ENCODE data around the gene INPP5A. TPM values are rescaled to one million over a fixed set of nuclear protein-coding genes. Genes with fewer than 3 reads are reported as not detected.

Gene INPP5A
- total RNA-seq, 4 donors from 2014 or later = 16.9 to 58.2 (median 29.5) TPM

DNA sequence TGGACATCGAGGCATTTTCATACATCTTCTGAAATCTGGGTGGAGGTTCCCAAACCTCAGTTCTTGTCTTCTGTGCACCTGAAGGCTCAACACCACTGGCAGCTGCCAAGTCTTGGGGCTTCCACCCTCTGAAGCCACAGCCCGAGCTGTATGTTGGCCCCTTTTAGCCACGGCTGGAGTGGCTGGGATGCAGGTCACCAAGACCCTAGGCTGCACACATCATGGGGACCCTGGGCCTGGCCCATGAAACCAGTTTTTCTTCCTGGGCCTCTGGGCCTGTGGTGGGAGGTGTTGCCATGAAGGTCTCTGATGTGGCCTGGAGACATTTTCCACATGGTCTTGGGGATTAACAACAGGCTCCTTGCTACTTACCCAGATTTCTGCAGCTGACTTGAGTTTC lies 62.1 kb downstream of the INPP5A start:
- H3K4me1 ChIP-seq = peaks cover 0 to 57% (median 11%) of the 10 kb centered on the region in 3 donors
- H3K4me3 ChIP-seq = no peak overlapping the region
- no peak overlapping the region for H3K27ac ChIP-seq
- intact Hi-C loops (cut with DNase I) = no loop called here
- 80 to 100% methylated on average over 1 of the region's 3 CpGs for WGBS, 2 donors
- TF ChIP-seq, protein P1, sequence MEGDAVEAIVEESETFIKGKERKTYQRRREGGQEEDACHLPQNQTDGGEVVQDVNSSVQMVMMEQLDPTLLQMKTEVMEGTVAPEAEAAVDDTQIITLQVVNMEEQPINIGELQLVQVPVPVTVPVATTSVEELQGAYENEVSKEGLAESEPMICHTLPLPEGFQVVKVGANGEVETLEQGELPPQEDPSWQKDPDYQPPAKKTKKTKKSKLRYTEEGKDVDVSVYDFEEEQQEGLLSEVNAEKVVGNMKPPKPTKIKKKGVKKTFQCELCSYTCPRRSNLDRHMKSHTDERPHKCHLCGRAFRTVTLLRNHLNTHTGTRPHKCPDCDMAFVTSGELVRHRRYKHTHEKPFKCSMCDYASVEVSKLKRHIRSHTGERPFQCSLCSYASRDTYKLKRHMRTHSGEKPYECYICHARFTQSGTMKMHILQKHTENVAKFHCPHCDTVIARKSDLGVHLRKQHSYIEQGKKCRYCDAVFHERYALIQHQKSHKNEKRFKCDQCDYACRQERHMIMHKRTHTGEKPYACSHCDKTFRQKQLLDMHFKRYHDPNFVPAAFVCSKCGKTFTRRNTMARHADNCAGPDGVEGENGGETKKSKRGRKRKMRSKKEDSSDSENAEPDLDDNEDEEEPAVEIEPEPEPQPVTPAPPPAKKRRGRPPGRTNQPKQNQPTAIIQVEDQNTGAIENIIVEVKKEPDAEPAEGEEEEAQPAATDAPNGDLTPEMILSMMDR (IDR thresholded peaks at IDR 0.05) = no peak
- TF ChIP-seq POLR2A (IDR thresholded peaks at IDR 0.05) = no peak
- no peak for DNase-seq
- H3K9me3 ChIP-seq = peaks cover 0 to 18% (median 0%) of the 10 kb centered on the region in 3 donors
- H3K36me3 ChIP-seq = no peaks in the 10 kb centered on the region
- no peaks in the 10 kb centered on the region for H3K27me3 ChIP-seq

DNA sequence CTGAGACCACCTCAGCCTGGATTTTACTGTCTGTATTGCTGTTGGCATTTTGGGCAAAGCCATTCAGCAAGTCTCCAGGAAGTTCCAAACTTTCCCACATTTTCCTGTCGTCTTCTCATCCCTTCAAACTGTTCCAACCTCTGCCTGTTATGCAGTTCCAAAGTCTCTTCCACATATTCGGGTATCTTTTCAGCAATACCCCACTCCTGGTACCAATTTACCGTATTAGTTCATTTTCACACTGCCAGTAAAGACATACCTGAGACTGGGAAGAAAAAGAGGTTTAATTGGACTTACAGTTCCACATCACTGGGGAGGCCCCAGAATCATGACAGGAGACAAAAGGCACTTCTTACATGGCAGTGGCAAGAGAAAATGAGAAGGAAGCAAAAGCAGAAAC lies 62.8 kb downstream of the INPP5A start:
- intact Hi-C loops (cut with DNase I) = no loop called here
- no peaks in the 10 kb centered on the region for H3K36me3 ChIP-seq
- peaks cover 0 to 18% (median 0%) of the 10 kb centered on the region in 3 donors for H3K9me3 ChIP-seq
- peaks cover 0 to 53% (median 11%) of the 10 kb centered on the region in 3 donors for H3K4me1 ChIP-seq
- 97 to 100% methylated on average over 3 of the region's 3 CpGs for WGBS, 2 donors
- TF ChIP-seq, protein P1 (IDR thresholded peaks at IDR 0.05) = no peak
- TF ChIP-seq POLR2A (IDR thresholded peaks at IDR 0.05) = no peak
- no peaks in the 10 kb centered on the region for H3K27me3 ChIP-seq
- DNase-seq = no peak
- H3K27ac ChIP-seq = no peak overlapping the region
- no peak overlapping the region for H3K4me3 ChIP-seq

DNA sequence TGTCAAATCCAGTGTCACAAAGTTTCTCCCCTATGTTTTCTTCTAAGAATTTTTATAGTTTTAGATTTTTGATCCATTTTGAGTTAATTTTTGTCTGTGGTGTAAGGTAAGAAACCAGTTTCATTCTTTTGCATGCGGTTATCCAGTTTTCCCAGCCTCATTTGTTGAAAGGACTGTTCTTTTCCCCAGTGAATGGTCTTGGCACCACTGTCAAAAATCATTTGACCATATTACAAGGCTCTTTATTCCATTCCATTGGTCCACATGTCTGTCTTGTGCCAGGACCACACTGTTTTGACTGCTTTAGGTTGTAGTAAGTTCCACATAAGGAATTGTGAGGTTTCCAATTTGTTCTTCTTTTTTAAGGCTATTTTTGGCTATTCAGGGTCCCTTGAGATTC lies 64.0 kb downstream of the INPP5A start:
- Histone ChIP-seq H3K4me3 (no peak overlapping the region), H3K4me1 (peaks cover 0 to 53% (median 11%) of the 10 kb centered on the region in 3 donors), H3K36me3 (no peaks in the 10 kb centered on the region), H3K27me3 (no peaks in the 10 kb centered on the region), H3K27ac (no peak overlapping the region), H3K9me3 (peaks cover 0 to 18% (median 0%) of the 10 kb centered on the region in 3 donors)
- DNase-seq = no peak
- TF ChIP-seq, protein P1 (IDR thresholded peaks at IDR 0.05) = no peak
- no peak for TF ChIP-seq POLR2A (IDR thresholded peaks at IDR 0.05)
- 73 to 79% methylated on average over 1 of the region's 1 CpG for WGBS, 2 donors
- intact Hi-C loops (cut with DNase I) = no loop called here

DNA sequence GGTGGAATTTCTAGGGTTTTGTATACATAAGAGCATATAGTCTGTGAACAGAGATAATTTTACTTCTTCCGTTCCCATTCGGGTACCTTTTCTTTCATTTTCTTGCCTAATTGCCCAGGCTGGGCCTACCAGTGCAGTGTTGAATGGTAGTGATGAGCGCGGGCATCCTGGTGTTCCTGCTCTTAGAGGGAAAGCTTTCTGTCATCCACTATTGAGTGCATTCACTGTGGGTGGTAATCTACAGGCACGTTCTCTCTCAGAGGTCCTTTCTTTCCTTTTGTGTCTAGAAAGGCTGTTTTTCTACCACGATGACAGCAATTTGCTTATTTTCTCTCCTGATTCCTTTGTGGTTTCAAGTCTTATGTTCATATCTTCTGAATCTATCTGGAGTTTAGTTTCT lies 65.0 kb downstream of the INPP5A start:
- Histone ChIP-seq H3K27me3 (no peaks in the 10 kb centered on the region), H3K4me3 (no peak overlapping the region), H3K9me3 (peaks cover 0 to 18% (median 0%) of the 10 kb centered on the region in 3 donors), H3K4me1 (peaks cover 0 to 54% (median 17%) of the 10 kb centered on the region in 3 donors), H3K27ac (no peak overlapping the region), H3K36me3 (no peaks in the 10 kb centered on the region)
- DNase-seq = no peak
- no peak for TF ChIP-seq POLR2A (IDR thresholded peaks at IDR 0.05)
- TF ChIP-seq, protein P1 (IDR thresholded peaks at IDR 0.05) = no peak
- intact Hi-C loops (cut with DNase I) = no loop called here
- 88 to 90% methylated on average over 6 of the region's 6 CpGs for WGBS, 2 donors

DNA sequence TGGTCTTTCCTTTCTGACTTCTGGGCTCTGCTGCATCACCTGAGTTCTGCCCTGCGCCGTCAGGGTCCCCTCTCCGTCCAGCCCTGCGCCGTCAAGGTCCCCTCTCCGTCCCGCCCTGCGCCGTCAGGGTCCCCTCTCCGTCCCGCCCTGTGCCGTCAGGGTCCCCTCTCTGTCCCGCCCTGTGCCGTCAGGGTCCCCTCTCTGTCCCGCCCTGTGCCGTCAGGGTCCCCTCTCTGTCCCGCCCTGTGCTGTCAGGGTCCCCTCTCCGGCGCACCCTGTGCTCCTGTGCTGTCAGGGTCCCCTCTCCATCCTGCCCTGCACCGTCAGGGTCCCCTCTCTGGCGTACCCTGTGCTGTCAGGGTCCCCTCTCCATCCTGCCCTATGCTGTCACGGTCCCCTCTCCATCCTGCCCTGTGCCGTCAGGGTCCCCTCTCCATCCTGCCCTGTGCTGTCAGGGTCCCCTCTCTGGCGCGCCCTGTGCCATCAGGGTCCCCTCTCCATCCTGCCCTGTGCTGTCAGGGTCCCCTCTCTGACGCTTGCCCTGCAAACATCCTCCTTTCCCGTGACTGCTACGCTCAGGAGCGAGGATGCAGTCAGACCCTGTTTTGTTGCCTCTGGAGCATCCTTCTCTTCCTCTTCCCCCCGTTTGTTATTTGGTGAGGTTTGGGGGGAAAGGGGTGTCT lies 66.4 kb downstream of the INPP5A start:
- no peaks in the 10 kb centered on the region for H3K27me3 ChIP-seq
- peak overlapping the region in 1 of 4 donors; percentile 45 for H3K27ac ChIP-seq
- peaks cover 0 to 52% (median 17%) of the 10 kb centered on the region in 3 donors for H3K4me1 ChIP-seq
- peaks cover 0 to 8% (median 0%) of the 10 kb centered on the region in 3 donors for H3K36me3 ChIP-seq
- 91 to 96% methylated on average over 29 to 30 of the region's 30 CpGs for WGBS, 2 donors
- TF ChIP-seq POLR2A (IDR thresholded peaks at IDR 0.05) = no peak
- TF ChIP-seq, protein P1 (IDR thresholded peaks at IDR 0.05) = no peak
- no peak overlapping the region for H3K4me3 ChIP-seq
- no peak for DNase-seq
- intact Hi-C loops (cut with DNase I) = no loop called here
- H3K9me3 ChIP-seq = peaks cover 0 to 18% (median 0%) of the 10 kb centered on the region in 3 donors
